Thoracic aorta (tissue), 2 donors: Measurements from ENCODE around the gene RIBC2. TPM values are rescaled to one million over a fixed set of nuclear protein-coding genes. Genes with fewer than 3 reads are reported as not detected.
A peak's percentile ranks its signal among the peaks of the same experiment; 100 is the strongest.
"Not testable (repeated sequence)": the region's sequence is repeated elsewhere in the genome, so short reads cannot be mapped to it uniquely, and the experiment has no call there.

Experiments
- ATAC-seq: fragments of 150-250 bp; one replicate; pipeline ENCODE4 v1.8.0; 2017; ENCODE audit warnings: low read depth; ENCODE audit not compliant: insufficient number of reproducible peaks, low FRiP score
- DNase-seq: peaks from one replicate; pipeline ENCODE4 v3.0.0-alpha.2; 2020; ENCODE audit warnings: low spot score
- H3K27ac ChIP-seq, 2 donors: fragments of 200-600 bp; sonication (generic); 1 replicate in 1 of 2; 2 replicates in 1 of 2; pipeline ENCODE4 v1.5.1; 2016; ENCODE audit warnings: mild to moderate bottlenecking in 2 of 2, moderate library complexity in 2 of 2
- H3K27me3 ChIP-seq: fragments of 200-600 bp; sonication (generic); replicated peaks from 2 replicates; pipeline ENCODE4 v1.6.0; 2016; ENCODE audit warnings: mild to moderate bottlenecking; ENCODE audit not compliant: insufficient read depth
- H3K36me3 ChIP-seq: fragments of 200-600 bp; sonication (generic); one replicate; pipeline ENCODE4 v1.5.1; 2016
- H3K4me1 ChIP-seq, 2 donors: fragments of 200-600 bp; sonication (generic); 1 replicate in 1 of 2; 2 replicates in 1 of 2; pipeline versions ENCODE4 v1.5.1 to v1.6.0; 2016; ENCODE audit warnings: low read depth in 2 of 2, mild to moderate bottlenecking in 1 of 2; ENCODE audit not compliant: control insufficient read depth in 1 of 2
- H3K4me3 ChIP-seq: fragments of 200-600 bp; sonication (generic); 2 replicates; pipeline ENCODE4 v1.5.1; 2016; ENCODE audit warnings: mild to moderate bottlenecking
- H3K9me3 ChIP-seq: fragments of 200-600 bp; sonication (generic); 2 replicates; pipeline ENCODE4 v1.5.1; 2016
- CTCF ChIP-seq: fragments of 200-600 bp; sonication (generic); IDR thresholded peaks from one replicate; pipeline ENCODE4 v1.5.1; 2019; ENCODE audit warnings: antibody characterized with exemption
- total RNA-seq, 2 donors: library from RNA; depleted of rRNA; stranded (reverse); fragments of >200 nt; gene quantifications; one replicate each; pipeline versions ENCODE4 v1.1.0 to v1.2.3, GENCODE V29; 2016

The RIBC2 gene
- total RNA-seq, 2 donors from 2014 or later = 5.1 TPM; not detected in 1

GRCh38 chr22:45459235-45459634 lies 45.7 kb downstream of the RIBC2 start:
- ATAC-seq (no peak), DNase-seq (no peak)
- no peaks in the 10 kb centered on the region for H3K27me3 ChIP-seq
- H3K36me3 ChIP-seq = no peaks in the 10 kb centered on the region
- peaks cover 0 to 22% of the 10 kb centered on the region in 2 donors for H3K4me1 ChIP-seq
- no peak overlapping the region for H3K4me3 ChIP-seq
- peak overlapping the region in 1 of 2 donors; percentile 76 for H3K27ac ChIP-seq
- H3K9me3 ChIP-seq = no peaks in the 10 kb centered on the region
- no peak for TF ChIP-seq CTCF

GRCh38 chr22:45460288-45461109 lies 47.0 kb downstream of the RIBC2 start:
- H3K27me3 ChIP-seq = no peaks in the 10 kb centered on the region
- H3K27ac ChIP-seq = peak overlapping the region; percentile 54 to 76
- ATAC-seq = no peak
- H3K36me3 ChIP-seq = no peaks in the 10 kb centered on the region
- no peak overlapping the region for H3K4me3 ChIP-seq
- TF ChIP-seq CTCF = no peak
- no peak for DNase-seq
- no peaks in the 10 kb centered on the region for H3K9me3 ChIP-seq
- peaks cover 0 to 22% of the 10 kb centered on the region in 2 donors for H3K4me1 ChIP-seq

DNA sequence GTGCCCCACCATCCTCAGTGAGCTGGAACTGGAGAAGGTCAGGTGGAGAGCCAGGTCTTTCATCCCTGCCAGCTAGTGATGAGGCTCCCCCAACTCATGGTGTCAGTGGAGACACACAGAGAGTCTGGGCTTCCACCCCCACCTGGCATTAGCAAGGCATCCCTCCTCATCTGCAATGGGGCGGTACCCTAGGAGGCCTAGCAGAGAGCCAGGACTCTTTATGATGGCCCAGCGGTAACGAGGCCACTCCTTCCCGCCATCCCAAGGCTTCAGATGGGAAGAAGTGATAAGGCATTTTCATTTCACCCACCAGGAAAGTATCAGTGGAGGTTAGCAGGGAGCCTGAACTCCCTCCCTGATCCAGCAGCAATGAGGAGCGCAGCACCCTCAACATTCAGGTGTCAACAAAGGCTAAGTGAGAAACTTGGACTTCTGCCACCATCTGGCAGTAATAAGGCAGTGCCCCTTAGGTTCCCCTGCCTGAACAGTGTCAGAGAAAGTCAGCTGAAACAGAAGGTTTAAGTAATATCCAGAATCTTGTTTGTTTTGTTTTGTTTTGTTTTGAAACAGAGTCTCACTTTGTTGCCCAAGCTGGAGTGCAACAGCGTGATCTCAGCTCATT lies 48.7 kb downstream of the RIBC2 start:
- no peak for TF ChIP-seq CTCF
- DNase-seq (no peak), ATAC-seq (no peak)
- no peaks in the 10 kb centered on the region for H3K36me3 ChIP-seq
- no peaks in the 10 kb centered on the region for H3K9me3 ChIP-seq
- H3K27me3 ChIP-seq = no peaks in the 10 kb centered on the region
- H3K4me3 ChIP-seq = no peak overlapping the region
- H3K27ac ChIP-seq = no peak overlapping the region
- peaks cover 0 to 22% of the 10 kb centered on the region in 2 donors for H3K4me1 ChIP-seq

GRCh38 chr22:45463691-45464090 lies 50.2 kb downstream of the RIBC2 start:
- H3K27me3 ChIP-seq, H3K36me3 ChIP-seq, H3K9me3 ChIP-seq, DNase-seq, H3K27ac ChIP-seq, H3K4me3 ChIP-seq, ATAC-seq: not testable (repeated sequence)
- peaks cover 0 to 27% of the 10 kb centered on the region in 2 donors for H3K4me1 ChIP-seq

- Histone ChIP-seq H3K27ac (no peak overlapping the region), H3K9me3 (no peaks in the 10 kb centered on the region), H3K4me3 (no peak overlapping the region), H3K27me3 (no peaks in the 10 kb centered on the region), H3K4me1 (peaks cover 13 to 33% of the 10 kb centered on the region in 2 donors), H3K36me3 (no peaks in the 10 kb centered on the region)
- no peak for DNase-seq
- TF ChIP-seq CTCF = no peak
- ATAC-seq = no peak
Observed at GRCh38 chr22:45465633-45466032, 52.1 kb downstream of the RIBC2 start.
